H1 (cell line): ENCODE data around the gene COBLL1. TPM values are rescaled to one million over a fixed set of nuclear protein-coding genes. Genes with fewer than 3 reads are reported as not detected.

ENCODE experiments used
- CTCF ChIA-PET: fragments of 300-600 bp; sonication (Branson Sonifier 250); formaldehyde crosslinking; loops from one replicate; lab custom pipeline; 2021; ENCODE audit not compliant: partially characterized antibody; lab: Charles Lee
- POLR2A ChIA-PET: fragments of 300-600 bp; sonication (Branson Sonifier 250); formaldehyde crosslinking; loops from one replicate; lab custom pipeline; 2021; ENCODE audit warnings: inconsistent platforms; ENCODE audit not compliant: partially characterized antibody; lab: Charles Lee
- DNase-seq, 2 experiments: peaks; one replicate each; pipeline versions ENCODE4 v3.0.0 to v3.0.0-alpha.2; 2010 to 2022; ENCODE audit warnings: low spot score in 2 of 2, low read depth in 1 of 2, mixed read lengths in 1 of 2
- FAIRE-seq: peaks from 2 replicates; lab custom pipeline; 2011; peaks lifted over from hg19 to GRCh38; lab: Jason Lieb, UNC
- H2AFZ ChIP-seq: 2 replicates; pipeline ENCODE4 v1.8.1; 2012; ENCODE audit warnings: low read length, inconsistent platforms
- H2AK5ac ChIP-seq: 2 replicates; pipeline ENCODE4 v1.6.1; 2013; ENCODE audit warnings: low read depth, low read length
- H2BK120ac ChIP-seq: replicated peaks from 2 replicates; pipeline ENCODE3; 2013; ENCODE audit warnings: low read depth, low read length, inconsistent platforms
- H2BK12ac ChIP-seq: 2 replicates; pipeline ENCODE4 v1.6.1; 2013; ENCODE audit warnings: low read depth, low read length
- H2BK15ac ChIP-seq: 2 replicates; pipeline ENCODE4 v1.6.1; 2013; ENCODE audit warnings: low read length
- H2BK20ac ChIP-seq: 2 replicates; pipeline ENCODE4 v1.6.1; 2013; ENCODE audit warnings: low read length
- H2BK5ac ChIP-seq: 2 replicates; pipeline ENCODE4 v1.6.1; 2013; ENCODE audit warnings: low read depth, low read length
- H3K14ac ChIP-seq: 2 replicates; pipeline ENCODE4 v1.6.1; 2013; ENCODE audit warnings: inconsistent platforms; ENCODE audit not compliant: insufficient read length
- H3K18ac ChIP-seq: 2 replicates; pipeline ENCODE4 v1.6.1; 2013; ENCODE audit warnings: low read length; ENCODE audit errors: extremely low read depth
- H3K23ac ChIP-seq: 2 replicates; pipeline ENCODE4 v1.6.1; 2013; ENCODE audit warnings: inconsistent platforms; ENCODE audit not compliant: insufficient read length
- H3K23me2 ChIP-seq: 2 replicates; pipeline ENCODE4 v1.6.1; 2013; ENCODE audit warnings: low read depth, low read length
- H3K27ac ChIP-seq: 2 replicates; pipeline ENCODE4 v1.6.1; 2011; ENCODE audit warnings: low read depth, low read length, inconsistent platforms
- H3K27me3 ChIP-seq, 4 experiments: replicated peaks in 1 of 4; 1 replicate in 1 of 4; 2 replicates in 3 of 4; pipeline versions ENCODE4 v1.6.1 to v1.8.1; 2011 to 2013; ENCODE audit warnings: low read length in 3 of 4, mild to moderate bottlenecking in 3 of 4, inconsistent platforms in 2 of 4, mixed read lengths in 2 of 4, moderate library complexity in 1 of 4; ENCODE audit not compliant: control insufficient read depth in 3 of 4, insufficient read depth in 3 of 4; ENCODE audit errors: extremely low read depth in 1 of 4
- H3K36me3 ChIP-seq, 4 experiments: 2 replicates each; pipeline versions ENCODE4 v1.6.1 to v1.8.1; 2011 to 2013; ENCODE audit warnings: mild to moderate bottlenecking in 4 of 4, low read length in 3 of 4, moderate library complexity in 2 of 4, control low read depth in 1 of 4, inconsistent platforms in 1 of 4; ENCODE audit not compliant: insufficient read depth in 4 of 4, control insufficient read depth in 2 of 4
- H3K4ac ChIP-seq: replicated peaks from 2 replicates; pipeline ENCODE3; 2013; ENCODE audit warnings: low read length, low read depth, mixed read lengths, inconsistent platforms; ENCODE audit not compliant: insufficient read length
- H3K4me1 ChIP-seq, 4 experiments: replicated peaks in 1 of 4; 1 replicate in 1 of 4; 2 replicates in 3 of 4; pipeline versions ENCODE4 v1.6.1 to v1.8.1; 2011 to 2013; ENCODE audit warnings: low read length in 3 of 4, inconsistent platforms in 2 of 4, mixed read lengths in 1 of 4; ENCODE audit not compliant: insufficient read depth in 4 of 4, control insufficient read depth in 3 of 4
- H3K4me2 ChIP-seq, 2 experiments: 2 replicates each; pipeline versions ENCODE4 v1.6.1 to v1.8.1; 2011 to 2013; ENCODE audit warnings: low read depth in 2 of 2, low read length in 2 of 2, control low read depth in 1 of 2, inconsistent platforms in 1 of 2, mild to moderate bottlenecking in 1 of 2; ENCODE audit not compliant: insufficient read depth in 1 of 2
- H3K4me3 ChIP-seq, 4 experiments: fragments of 200-600, 300-600 bp in 1 of 4; sonication (generic), shearing (Covaris generic), sonication (Bioruptor Twin) in 1 of 4; 2 replicates each; pipeline versions ENCODE4 v1.5.1 to v1.8.1; 2011 to 2016; ENCODE audit warnings: low read length in 4 of 4, low read depth in 3 of 4, control low read depth in 2 of 4, inconsistent platforms in 2 of 4, mild to moderate bottlenecking in 2 of 4, mixed read lengths in 1 of 4, moderate library complexity in 1 of 4; ENCODE audit not compliant: insufficient read depth in 2 of 4; ENCODE audit errors: extremely low read depth in 1 of 4
- H3K56ac ChIP-seq: replicated peaks from 2 replicates; pipeline ENCODE3; 2013; ENCODE audit warnings: low read depth, mild to moderate bottlenecking, mixed read lengths, low read length, inconsistent platforms; ENCODE audit not compliant: insufficient read length
- H3K79me1 ChIP-seq: 2 replicates; pipeline ENCODE4 v1.6.1; 2013; ENCODE audit warnings: low read depth, low read length, control low read depth
- H3K79me2 ChIP-seq, 2 experiments: 2 replicates each; pipeline versions ENCODE4 v1.6.1 to v1.8.1; 2012 to 2013; ENCODE audit warnings: low read length in 2 of 2, mild to moderate bottlenecking in 2 of 2, inconsistent platforms in 1 of 2; ENCODE audit not compliant: insufficient read depth in 2 of 2, control insufficient read depth in 1 of 2
- H3K9ac ChIP-seq, 4 experiments: replicated peaks in 1 of 4; 1 replicate in 1 of 4; 2 replicates in 3 of 4; pipeline versions ENCODE4 v1.6.1 to v1.8.1; 2011 to 2013; ENCODE audit warnings: low read depth in 3 of 4, low read length in 3 of 4, control low read depth in 2 of 4, mild to moderate bottlenecking in 2 of 4, moderate library complexity in 2 of 4, inconsistent platforms in 1 of 4; ENCODE audit errors: extremely low read depth in 1 of 4
- H3K9me3 ChIP-seq, 2 experiments: 2 replicates each; pipeline versions ENCODE4 v1.6.1 to v1.8.1; 2012 to 2013; ENCODE audit warnings: mild to moderate bottlenecking in 2 of 2, moderate library complexity in 2 of 2, control low read depth in 1 of 2, inconsistent platforms in 1 of 2, low read depth in 1 of 2, low read length in 1 of 2, mixed read lengths in 1 of 2; ENCODE audit not compliant: insufficient read depth in 2 of 2
- H4K20me1 ChIP-seq, 2 experiments: replicated peaks in 1 of 2; 2 replicates each; pipeline versions ENCODE3 to v1.8.1; 2011 to 2013; ENCODE audit warnings: inconsistent platforms in 2 of 2, low read length in 2 of 2, mild to moderate bottlenecking in 1 of 2; ENCODE audit not compliant: insufficient read depth in 2 of 2, control insufficient read depth in 1 of 2
- H4K5ac ChIP-seq: 2 replicates; pipeline ENCODE4 v1.6.1; 2013; ENCODE audit warnings: low read length, low read depth, mixed read lengths, inconsistent platforms; ENCODE audit not compliant: insufficient read length
- H4K8ac ChIP-seq: 2 replicates; pipeline ENCODE4 v1.8.0; 2013; ENCODE audit warnings: mild to moderate bottlenecking, moderate library complexity, low read length, inconsistent platforms; ENCODE audit not compliant: insufficient read depth; ENCODE audit errors: extremely low read depth
- H4K91ac ChIP-seq: replicated peaks from 2 replicates; pipeline ENCODE3; 2013; ENCODE audit warnings: low read length, mixed read lengths, inconsistent platforms; ENCODE audit not compliant: insufficient read length
- BACH1 ChIP-seq: IDR thresholded peaks from 2 replicates; pipeline ENCODE4 v1.6.1; 2012; ENCODE audit warnings: low read length, improper control_type of control experiment
- CEBPB ChIP-seq: IDR thresholded peaks from 2 replicates; pipeline ENCODE4 v1.6.1; 2012; ENCODE audit warnings: low read depth, low read length
- EGR1 ChIP-seq: IDR thresholded peaks from 2 replicates; pipeline ENCODE4 v1.6.1; 2011; ENCODE audit warnings: low read depth, low read length, borderline replicate concordance
- FOSL1 ChIP-seq: IDR thresholded peaks from 2 replicates; pipeline ENCODE4 v1.6.1; 2011; ENCODE audit warnings: mild to moderate bottlenecking, low read depth, low read length, moderate library complexity; ENCODE audit not compliant: insufficient read depth
- JUN ChIP-seq: IDR thresholded peaks from 2 replicates; pipeline ENCODE4 v1.6.1; 2011; ENCODE audit warnings: low read depth, mild to moderate bottlenecking, improper control_type of control experiment, low read length
- JUND ChIP-seq: IDR thresholded peaks from 2 replicates; pipeline ENCODE4 v1.6.1; 2011; ENCODE audit warnings: mild to moderate bottlenecking, improper control_type of control experiment, low read length
- NANOG ChIP-seq: IDR thresholded peaks from 2 replicates; pipeline ENCODE4 v1.6.1; 2011; ENCODE audit warnings: low read length, low read depth, mild to moderate bottlenecking, inconsistent platforms; ENCODE audit not compliant: insufficient read depth, poor library complexity, severe bottlenecking
- POU5F1 ChIP-seq: IDR thresholded peaks from 2 replicates; pipeline ENCODE4 v1.6.1; 2011; ENCODE audit warnings: low read depth, mild to moderate bottlenecking, low read length, moderate library complexity
- TAF1 ChIP-seq: IDR thresholded peaks from 2 replicates; pipeline ENCODE4 v1.6.1; 2011; ENCODE audit warnings: mild to moderate bottlenecking, low read depth, low read length
- TAF7 ChIP-seq: optimal IDR thresholded peaks from 2 replicates; pipeline ENCODE3; 2011; ENCODE audit warnings: low read depth, mild to moderate bottlenecking, inconsistent platforms, low read length, moderate library complexity, borderline replicate concordance
- YY1 ChIP-seq: IDR thresholded peaks from 2 replicates; pipeline ENCODE4 v1.6.1; 2011; ENCODE audit warnings: low read depth, mild to moderate bottlenecking, low read length
- polyA plus RNA-seq, 7 experiments: library from polyadenylated mRNA; depleted of rRNA in 3 of 7; stranded (reverse) in 5 of 7; unstranded in 2 of 7; fragments of >200 nt in 5 of 7; fragments of 200-250 nt in 2 of 7; gene quantifications; 1 replicate in 5 of 7; 2 replicates in 1 of 7; 4 replicates in 1 of 7; pipeline versions ENCODE4 v1.2.1 to v1.2.3, GENCODE V29; 2011 to 2013; ENCODE audit warnings: missing spikeins in 2 of 7, mixed read lengths in 2 of 7
- total RNA-seq: library from RNA; stranded (reverse); fragmentation: NEBNext Ultra II Directional; extraction: Animal tissue kit (Norgen Biotek cat#: 25700); gene quantifications from 2 replicates; pipeline ENCODE4 v1.2.1, GENCODE V29; 2021

The COBLL1 gene
- total and polyA plus RNA-seq, 2 of the 8 experiments (the other 6 are each of a cell fraction or from before 2014, with no cell fraction given), result 2.2 to 6.2 TPM

- no peak overlapping the region for H2BK15ac ChIP-seq
- no peaks in the 10 kb centered on the region for H3K36me3 ChIP-seq
- H2BK120ac ChIP-seq, result no peak overlapping the region
- no peak overlapping the region for H3K4me2 ChIP-seq
- H4K5ac ChIP-seq, result no peak overlapping the region
- H2AK5ac ChIP-seq, result no peak overlapping the region
- H3K14ac ChIP-seq, result no peak overlapping the region
- no peak overlapping the region for H3K4ac ChIP-seq
- no peak overlapping the region for H2BK20ac ChIP-seq
- no peaks in the 10 kb centered on the region for H3K79me2 ChIP-seq
- no peak overlapping the region for H3K18ac ChIP-seq
- H3K4me1 ChIP-seq, result no peaks in the 10 kb centered on the region
- ChIA-PET POLR2A (no interaction called here), CTCF (no interaction called here)
- H4K8ac ChIP-seq, result no peak overlapping the region
- H4K91ac ChIP-seq, result no peak overlapping the region
- no peak overlapping the region for H3K9ac ChIP-seq
- no peak overlapping the region for H3K56ac ChIP-seq
- DNase-seq (no peak), FAIRE-seq (no peak)
- no peak overlapping the region for H3K4me3 ChIP-seq
- no peak overlapping the region for H2BK12ac ChIP-seq
- H4K20me1 ChIP-seq, result no peaks in the 10 kb centered on the region
- no peaks in the 10 kb centered on the region for H3K27me3 ChIP-seq
- no peak overlapping the region for H3K23ac ChIP-seq
- no peaks in the 10 kb centered on the region for H3K9me3 ChIP-seq
- H3K79me1 ChIP-seq, result no peaks in the 10 kb centered on the region
- H2BK5ac ChIP-seq, result no peak overlapping the region
- TF ChIP-seq BACH1, result no peak
- TF ChIP-seq EGR1, result no peak
- no peak for TF ChIP-seq FOSL1
- no peak for TF ChIP-seq POU5F1
- no peak for TF ChIP-seq CEBPB
- no peak for TF ChIP-seq TAF1
- no peak for TF ChIP-seq TAF7
- no peak for TF ChIP-seq JUND
- no peak for TF ChIP-seq NANOG
- no peak for TF ChIP-seq JUN
- TF ChIP-seq YY1, result no peak
- H3K23me2 ChIP-seq, result no peaks in the 10 kb centered on the region
- H3K27ac ChIP-seq, result no peak overlapping the region
- no peak overlapping the region for H2AFZ ChIP-seq
Measured at GRCh38 chr2:164794016-164794415, 47.6 kb downstream of the COBLL1 start.
